ENCODE results near the gene PLCD3.
"Not testable (repeated sequence)": the region's sequence is repeated elsewhere in the genome, so short reads cannot be mapped to it uniquely, and the experiment has no call there.

The PLCD3 gene

DNA sequence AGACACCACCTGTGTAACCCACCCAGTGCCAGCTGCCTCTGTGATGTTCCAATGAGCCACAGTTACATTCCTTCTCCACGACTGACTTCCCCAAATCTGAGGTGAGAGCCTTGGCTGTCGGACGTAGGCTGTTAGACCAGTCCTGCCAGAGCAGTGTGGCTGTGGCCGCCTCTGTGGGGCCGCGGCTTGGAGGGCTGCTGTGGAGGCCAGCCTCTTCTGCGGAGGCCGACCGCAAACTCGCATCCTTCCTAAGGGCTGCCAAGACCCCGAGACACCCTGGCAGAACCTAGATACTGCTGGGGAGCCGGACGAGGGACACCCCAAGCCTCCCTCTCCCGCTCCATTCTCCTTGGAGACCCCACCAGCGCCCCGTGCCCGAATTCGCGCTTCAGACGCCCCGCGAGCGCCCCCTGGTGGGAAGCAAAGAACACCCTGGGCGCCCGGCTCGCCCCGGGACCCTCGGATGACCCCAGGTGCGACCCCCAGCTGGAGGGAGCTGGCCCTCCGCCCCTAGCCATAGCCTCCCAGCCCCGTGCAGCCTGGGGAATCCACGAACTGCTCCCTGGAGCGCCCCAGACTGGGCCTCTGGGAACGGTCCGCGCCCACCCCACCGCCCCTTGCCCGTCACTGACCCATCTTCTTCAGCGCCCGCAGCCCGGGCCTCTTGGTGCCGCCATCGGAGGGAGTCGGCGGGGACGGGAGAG, 547 bp downstream of the PLCD3 start:
- no peak for DNase-seq

DNA sequence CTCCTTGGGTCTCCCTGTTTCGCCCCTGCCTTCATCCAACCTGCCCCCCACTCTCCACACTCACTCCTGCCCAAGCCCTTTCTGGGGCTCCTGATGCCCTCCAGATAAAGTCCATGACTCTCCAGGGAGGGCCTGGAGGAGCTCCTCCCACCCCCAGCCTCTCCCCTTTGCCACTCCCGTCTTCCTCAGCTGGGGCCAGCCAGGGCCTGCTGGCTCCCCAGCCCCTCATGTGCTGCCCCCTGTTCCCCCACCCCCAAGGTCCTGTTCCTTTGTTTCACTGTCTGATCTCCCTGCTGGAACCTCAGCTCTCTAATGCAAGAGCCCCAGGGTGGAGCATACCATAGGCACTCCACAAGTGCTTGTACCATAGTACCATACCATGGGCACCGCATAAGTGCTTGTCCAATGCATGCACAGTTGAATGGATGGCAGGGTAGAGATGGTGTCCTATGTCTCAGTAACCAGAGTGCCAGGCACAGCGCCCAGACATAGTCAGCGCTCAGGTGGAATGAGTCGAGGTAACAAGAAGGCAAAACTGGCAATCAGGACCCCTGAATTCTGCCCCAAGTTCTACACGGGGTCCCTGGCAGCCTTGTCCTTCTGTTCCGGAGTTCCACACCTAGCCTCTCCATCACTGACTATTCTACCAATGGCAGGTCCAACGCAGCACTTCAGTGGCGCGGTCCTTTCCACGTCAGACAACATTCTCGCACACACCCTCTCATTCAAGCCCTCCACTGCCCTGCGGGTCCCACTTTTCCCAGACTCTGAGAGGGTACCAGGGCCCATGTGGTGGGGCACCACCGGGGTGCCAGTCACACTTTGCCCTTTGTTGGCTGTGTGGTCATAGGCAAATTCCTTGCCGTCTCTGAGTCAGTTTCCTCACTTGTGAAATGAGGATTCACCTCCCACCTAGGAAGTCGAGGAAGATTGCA, 1.4 kb downstream of the PLCD3 start:
- no peak for DNase-seq

DNA sequence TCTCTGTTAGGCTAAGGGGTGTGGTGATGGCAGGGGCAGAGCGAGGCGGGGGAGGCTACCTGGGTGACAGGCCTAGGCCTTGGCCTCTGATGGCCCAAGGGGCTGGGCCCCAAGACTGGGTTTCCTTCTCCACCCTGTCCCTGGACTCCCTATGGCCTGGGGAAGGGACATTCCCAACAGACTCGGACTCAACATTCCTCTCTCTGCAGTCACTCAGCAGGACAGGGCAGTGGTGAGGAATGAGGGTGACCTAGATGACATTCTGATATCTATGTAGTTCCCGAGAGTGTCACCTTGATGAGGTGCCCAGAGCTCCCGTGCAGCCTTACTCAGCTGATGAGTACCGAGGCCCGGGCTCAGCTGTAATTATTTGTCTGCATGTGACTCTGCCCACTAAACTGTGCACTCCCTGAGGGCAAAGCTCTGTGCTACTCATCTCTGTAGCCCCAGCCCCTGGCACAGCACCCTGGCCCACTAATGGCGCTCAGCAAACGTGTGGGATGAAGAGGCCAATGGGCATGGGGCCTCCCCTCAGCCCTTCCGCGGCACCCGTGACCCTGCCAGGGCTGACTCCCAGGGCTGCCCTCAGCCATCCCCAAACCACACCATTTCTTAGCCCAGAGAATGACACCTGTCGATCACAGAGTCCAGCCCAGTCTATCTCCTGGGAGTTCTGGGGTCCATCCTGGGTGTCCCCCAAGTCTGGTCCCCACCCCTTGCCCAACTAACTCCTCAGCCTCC, 2.2 kb downstream of the PLCD3 start:
- no peak for DNase-seq

DNA sequence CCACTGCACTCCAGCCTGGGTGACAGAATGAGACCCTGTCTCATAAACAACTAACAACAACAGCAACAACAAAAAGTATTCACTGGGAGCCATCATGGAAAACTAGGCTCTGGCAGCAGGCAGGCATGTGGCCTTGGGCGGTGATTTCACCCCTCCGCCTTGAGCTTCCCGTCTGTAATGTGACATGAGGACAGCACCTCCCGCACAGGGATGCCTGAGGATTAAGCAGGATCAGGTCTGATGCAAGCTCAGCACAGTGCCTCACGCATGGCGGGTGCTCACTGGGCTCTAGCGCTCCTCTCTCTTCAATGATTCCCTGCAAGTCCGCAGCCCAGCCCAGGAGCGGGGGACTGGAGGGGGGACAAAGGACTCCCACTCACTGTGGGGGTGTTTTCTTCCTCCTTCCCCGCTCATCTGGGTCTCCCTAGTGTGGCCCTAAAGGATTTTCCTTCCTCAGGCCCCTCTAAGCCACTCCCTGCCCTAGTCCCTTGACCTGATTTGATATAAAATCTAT, 2.8 kb downstream of the PLCD3 start:
- DNase-seq = no peak

DNA sequence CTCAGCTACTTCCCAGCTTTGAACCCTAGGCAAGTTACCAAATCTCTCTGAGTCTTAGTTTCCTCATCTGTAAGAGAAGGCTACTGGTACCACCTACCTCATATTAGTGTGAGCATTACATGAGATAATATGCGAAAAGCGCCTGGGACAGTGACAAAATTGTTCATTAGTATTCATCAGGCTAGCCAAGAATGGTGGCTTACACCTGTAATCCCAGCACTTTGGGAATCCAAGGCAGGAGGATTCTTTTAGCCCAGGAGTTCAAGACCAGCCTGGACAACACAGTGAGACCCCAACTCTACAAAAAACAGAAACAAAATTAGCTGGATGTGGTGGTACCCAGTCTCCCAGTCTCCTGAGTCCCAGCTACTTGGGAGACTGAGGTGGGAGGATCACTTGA, 3.3 kb downstream of the PLCD3 start:
- no peak for DNase-seq

DNA sequence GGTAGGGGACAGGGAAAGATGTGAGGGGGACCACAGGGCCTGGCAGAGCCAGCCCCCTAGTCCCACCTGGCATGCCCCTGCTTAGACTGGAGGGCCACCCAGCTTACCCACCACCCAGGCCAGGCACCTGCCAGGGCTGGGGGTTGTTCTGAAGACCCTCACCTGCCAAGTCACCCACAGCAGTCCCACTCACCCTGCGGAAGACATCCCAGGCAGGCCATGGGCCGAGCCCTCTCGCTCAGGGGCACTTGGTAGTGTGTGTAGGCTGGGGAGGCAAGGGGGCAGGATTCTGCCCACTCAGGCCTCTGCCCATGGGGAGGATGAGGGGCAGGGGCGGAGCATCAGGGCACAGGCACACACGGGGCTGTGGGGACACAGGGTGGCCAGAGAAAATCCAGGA, 4.0 kb downstream of the PLCD3 start:
- DNase-seq = no peak

DNA sequence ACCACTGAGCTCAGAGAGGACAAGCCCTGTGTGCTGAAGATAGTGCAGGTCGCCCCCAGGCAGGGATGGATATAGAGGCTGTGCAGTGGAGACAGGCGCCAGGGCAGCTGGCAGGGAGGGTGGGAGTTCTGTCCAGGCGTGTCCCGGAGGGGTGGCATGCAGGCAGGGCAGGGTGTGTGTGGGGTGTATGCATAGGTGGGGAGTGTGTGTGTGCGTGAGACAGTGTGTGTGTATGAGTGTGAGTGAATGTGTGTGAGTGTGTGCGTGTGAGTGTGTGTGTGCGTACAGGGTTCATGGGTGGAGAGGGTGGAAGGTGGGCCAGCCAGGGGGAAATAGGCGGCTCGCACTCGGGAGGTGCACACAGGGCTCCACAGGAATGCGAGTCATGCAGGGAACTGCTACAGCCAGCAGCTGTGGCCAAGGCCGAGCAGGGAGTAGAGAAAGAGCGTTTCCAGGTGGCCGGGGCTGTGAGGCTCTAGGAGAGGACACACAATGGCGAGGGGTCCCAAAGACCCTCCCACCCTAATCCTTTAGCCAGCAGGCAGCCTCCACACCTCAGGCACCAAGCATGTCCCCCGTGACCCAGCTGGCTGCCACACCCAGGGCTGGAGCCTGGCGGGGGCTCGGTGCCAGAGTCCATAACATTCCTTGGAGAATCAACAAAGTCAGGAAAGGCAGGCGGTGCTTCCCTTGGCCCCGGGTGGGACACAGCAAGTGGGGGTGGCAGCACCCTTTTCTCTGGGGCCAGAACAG, 4.6 kb downstream of the PLCD3 start:
- DNase-seq = no peak

DNA sequence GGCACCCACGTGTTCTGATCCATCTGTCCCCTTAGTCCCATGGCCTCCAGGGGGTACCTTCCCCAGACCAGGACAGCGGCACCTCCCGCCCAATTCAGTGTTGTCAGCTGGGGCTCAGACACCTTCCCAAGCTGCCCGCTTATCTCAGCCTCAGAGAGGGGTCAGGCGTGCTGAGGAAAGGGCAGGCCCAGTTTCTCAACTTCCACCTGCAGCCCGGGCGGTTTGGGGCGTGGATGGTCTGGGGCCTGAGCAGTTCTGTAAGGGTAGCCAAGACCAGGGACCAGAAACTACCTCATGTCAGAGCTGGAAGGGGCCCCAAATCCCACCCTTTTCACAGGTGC, 5.1 kb downstream of the PLCD3 start:
- DNase-seq = no peak

DNA sequence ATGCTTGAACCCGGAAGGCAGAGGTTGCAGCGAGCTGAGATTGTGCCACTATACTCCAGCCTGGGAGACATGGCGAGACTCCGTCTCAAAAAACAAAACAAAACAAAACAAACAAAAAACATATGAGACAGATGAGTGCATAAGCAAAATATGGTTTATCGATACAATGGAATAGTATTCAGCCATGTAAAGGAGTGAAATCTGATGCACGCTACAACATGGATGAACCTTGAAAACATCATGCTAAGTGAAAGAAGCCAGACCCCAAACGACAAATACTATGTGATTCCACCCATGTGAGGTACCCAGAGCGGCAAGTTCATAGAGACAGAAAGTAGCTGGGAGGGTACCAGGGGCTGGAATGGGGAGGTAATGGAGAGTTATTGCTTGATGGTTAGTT, 6.8 kb downstream of the PLCD3 start:
- no peak for DNase-seq

DNA sequence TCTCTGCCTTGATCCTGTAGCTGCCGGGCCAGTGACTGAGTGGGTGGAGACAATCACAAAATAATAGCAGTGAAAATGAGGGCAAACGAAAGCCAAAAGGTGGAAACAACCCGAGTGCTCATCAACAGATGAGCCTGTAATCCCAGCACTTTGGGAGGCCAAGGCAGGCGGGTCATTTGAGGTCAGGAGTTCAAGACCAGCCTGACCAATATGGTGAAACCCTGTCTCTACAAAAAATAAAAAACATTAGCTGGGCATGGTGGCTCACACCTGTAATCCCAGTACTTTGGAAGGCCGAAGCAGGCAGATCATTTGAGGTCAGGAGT, 7.6 kb downstream of the PLCD3 start:
- DNase-seq = not testable (repeated sequence)

DNA sequence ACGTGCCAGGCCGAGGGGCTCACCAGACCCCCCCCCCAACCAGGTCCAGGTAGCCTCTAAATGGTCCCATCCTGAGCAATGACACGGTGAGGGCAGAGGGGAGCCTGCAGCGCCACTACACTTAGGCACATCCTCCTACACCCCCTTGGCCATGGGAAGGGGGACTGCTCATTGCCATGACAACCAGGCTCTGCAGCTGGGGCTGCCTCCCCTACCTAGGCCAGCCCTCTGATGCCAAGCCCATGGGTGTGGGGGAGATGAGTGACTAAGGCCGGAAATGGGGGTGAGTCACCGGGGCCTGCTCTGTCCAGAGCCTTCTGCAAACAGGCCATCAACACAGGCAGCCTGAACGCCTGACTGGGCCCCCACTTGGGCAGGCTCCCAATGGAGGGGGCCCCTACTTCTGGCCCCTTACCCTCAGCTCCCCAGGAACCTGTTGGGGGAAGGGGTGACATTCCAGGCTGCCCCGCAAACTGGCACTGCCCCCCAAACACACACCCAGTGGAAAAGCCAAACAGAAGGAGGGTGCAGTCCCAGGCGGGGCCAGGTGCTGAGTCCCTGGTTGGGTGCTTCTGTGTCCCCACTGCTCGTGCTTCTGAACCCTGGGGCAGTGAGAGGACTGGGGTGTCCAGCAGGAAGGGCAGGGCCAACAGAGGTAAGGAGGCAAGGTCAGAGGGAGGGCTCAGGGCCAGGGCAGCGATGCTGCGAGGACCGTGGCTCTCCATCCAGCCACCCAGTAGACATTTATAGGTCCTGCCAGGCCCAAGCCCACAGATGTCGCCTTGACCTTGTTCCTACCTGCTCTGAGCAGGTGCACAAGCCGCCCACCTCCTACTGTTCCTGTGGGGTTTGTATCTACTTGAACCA, 8.2 kb downstream of the PLCD3 start:
- no peak for DNase-seq

DNA sequence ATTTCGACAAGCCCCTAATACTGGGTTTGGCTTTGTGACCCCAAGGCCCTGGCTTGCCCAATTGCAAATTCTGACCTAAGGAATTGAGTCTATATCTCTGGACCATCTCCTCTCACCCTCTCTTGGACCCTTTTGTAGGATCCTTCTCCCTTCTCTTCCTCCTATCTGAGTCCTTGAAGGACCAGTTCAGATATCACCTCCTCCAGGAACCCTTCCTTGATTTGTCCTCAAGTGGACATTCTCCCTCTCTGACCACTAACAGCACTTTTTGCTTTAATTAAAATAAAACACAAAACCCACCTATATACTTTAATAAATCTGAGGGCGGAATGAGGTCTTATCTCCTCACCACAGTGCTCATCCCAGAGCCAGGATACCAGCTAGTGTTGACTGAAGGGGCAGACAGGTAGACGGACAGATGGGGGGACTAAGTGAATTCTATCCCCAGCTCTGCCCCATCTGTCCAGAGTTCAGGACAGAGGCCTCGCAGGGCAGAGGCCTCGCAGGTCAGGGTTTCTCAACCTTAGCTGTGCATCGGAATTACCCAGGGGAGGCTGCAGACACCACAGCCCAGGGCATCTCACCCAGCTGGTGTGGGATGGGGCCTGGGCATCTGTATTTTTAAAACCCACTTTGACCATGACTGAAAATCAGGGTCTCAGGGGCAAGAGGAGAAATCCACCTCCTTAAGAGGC, 9.1 kb downstream of the PLCD3 start:
- DNase-seq = no peak

DNA sequence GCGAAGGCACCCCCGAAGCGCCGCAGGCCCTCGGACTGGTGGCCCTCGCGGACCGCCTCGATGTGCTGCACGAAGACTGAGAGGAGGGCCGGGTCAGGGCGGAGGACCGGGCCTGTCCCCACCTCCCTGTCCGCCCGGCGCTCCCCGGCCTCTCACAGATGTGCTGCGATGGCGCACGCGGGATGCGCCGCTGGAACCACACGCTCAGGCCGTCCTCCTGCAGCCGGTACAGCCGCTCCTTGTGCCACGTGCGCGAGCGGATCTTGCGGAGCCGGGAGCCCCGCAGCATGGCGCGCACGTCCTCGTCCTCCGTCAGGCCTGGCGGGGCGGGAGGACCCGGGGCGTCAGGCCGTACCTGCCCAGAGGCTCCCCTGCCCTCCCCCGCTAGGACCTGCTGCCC, 11.3 kb downstream of the PLCD3 start:
- DNase-seq = no peak

DNA sequence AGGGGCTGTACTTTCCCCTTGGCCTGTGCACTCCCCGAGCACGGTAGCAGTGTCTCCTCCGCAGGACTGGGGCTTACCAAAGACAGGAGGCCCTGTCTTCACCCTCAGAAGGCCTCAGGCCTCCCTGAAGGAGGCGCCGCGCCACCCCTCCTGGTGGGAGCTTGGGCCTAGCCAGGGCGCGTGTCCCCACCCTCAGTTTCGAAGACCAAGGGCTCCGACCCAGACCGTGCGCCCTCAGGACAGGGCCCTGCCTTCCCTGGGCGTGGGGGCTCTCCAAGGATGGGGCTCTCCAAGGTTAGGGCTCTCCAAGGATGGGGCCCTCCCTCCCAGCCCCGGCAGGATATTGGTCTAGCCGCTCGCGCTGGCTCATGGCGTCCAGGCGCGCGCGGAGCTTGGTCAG, 11.8 kb downstream of the PLCD3 start:
- DNase-seq = no peak

DNA sequence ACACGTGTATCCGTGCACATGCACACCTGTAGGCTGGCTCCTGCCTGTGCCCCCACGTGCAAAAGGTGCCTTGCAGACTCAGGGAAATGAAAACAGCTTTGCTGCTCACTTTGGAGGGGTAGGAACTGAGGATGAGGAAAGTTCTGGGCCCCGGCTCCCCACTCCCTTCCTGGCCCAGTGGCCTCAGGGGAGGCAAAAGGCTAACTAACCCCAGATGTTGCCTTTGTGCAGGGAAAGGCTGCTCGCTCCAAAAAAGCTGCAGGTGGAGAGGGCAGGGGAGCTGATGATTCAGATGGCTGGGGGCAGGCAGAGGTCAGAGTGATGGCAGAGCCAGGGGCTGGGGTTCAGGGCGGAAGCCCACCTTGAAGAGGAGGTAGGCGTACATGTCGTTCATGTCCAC, 12.4 kb downstream of the PLCD3 start:
- DNase-seq = no peak

DNA sequence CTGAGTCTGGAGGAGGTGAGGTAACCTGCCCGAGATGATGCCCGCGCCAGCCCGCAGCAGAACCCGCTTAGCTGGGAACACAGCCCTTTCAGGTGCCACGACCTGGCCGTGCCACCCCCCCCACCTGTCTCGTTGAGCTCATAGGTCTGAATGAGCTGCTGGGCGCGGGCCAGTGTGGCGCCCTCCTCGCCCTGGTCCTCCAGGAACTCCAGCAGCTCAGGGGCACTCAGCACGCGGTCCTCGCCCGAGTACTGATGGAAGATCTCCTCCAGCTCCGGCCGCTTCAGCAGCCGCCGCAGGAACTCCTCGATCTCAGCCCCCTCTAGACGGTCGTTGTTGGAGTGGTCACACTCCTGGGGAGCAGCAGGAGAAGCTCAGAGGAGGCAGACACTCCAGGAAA, 13.6 kb downstream of the PLCD3 start:
- no peak for DNase-seq

DNA sequence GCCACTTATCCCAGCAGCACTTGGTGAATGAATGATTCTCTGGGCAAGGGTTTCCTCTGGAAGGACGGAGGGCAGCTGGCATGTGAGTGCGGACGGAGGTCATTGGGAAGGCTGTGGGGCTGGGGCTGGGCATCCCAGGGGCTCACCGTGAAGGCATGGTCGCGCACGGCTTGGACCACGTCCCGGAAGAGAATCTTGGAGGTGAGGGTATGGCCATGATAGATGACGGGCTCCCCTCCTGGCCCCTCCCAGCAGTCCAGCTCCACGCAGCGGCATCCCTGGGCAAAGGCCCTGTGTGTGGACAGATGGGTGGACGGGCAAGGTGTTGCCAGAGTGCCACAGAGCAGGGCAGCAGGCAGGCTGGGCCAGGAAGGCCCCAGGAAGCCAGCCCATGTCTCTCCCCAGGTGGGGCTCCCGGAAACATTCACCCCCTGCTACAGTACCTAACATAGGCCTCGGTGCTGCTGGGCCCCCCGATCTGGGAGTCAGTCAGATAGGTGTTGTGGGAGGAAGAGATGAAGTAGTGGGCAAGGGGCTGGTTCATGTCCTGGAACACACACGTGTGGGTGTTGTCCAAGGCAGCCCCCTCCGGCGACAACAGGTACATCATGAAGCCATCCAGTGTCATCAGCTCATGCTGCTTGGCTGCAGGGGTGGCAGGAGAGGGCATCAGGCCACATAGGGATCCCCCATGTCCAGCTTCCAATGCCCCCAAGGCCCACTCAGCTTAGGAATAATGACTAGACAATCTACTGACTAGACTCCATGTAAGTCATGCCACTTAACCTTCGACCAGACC, 14.3 kb downstream of the PLCD3 start:
- no peak for DNase-seq

DNA sequence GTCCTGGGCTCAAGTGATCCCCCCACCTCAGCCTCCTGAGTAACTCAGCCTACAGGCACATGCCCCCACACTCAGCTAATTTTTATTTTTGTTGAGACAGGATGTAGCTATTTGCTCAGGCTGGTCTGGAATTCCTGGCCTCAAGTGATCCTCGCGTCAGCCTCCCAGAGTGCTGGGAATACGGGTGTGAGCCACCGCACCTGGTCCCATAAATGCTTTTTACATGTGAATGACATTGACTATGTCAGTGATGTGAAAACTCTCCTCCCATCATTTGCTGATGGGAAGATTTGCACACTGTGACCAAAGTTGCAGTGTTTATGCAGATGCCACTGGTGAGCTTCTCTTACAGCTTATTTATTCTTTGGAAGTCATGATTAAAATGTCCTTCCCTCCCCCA, 15.0 kb downstream of the PLCD3 start:
- DNase-seq = no peak

DNA sequence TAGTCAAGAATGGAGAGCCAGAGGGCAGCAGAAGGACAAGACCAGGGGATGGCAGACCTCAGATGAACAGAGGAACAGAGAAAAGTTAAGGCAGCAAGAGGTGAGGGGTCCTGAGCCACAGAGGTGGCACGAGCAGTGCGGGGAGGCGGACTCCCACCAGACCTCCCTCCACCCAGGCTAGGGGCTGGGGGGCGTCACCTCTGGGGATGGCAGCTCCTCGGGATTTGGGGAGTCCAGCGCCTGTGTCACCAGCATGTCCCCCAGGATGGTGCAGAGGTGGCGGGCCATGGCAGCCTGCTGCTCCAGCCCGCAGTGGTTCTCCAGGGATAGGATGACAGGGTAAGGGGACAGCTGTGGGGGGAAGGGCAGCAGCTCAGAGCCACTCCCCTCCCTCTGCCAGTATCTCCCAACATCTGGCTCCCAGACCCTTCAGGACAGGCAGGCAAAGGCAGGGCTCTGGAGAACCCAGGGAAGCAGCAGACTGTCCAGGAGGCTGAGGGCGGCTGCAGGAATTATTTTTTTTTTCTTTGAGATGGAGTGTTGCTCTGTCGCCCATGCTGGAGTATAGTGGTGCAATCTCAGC, 15.8 kb downstream of the PLCD3 start:
- no peak for DNase-seq

DNA sequence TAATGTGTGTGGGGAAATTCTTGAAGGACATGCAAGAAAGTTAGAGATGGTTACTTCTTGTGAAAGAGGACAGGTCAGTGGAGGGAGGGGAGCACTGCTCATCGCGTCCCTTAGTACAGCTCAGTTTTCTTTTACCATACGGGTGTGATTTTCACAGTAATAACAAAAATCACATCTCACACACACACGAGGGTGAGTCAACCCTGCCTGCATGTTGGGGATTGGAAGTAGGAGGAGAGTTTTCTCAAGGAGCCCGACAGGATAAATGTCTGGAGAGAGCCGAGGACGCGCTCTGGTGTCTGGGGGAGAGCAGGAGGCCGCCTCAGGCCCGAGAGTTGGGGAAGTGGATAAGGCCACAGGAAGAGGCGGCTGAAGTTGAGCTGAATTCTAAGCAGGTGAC, 16.4 kb downstream of the PLCD3 start:
- DNase-seq = no peak

All from COR-L47 (cell line).